Nephron (organoid): ENCODE measurements around the gene TMEM39A.

ENCODE experiments used
- H3K27ac Mint-ChIP-seq, 3 experiments: 2 replicates each; pipeline ENCODE4 v1.8.0; 2020; ENCODE audit warnings: mixed read lengths in 3 of 3, mild to moderate bottlenecking in 2 of 3, moderate library complexity in 1 of 3
- H3K27me3 Mint-ChIP-seq: 2 replicates; pipeline ENCODE4 v1.8.0; 2021; ENCODE audit warnings: low read depth, mild to moderate bottlenecking, moderate library complexity, mixed read lengths
- H3K36me3 Mint-ChIP-seq: 2 replicates; pipeline ENCODE4 v1.8.0; 2020; ENCODE audit warnings: low read depth, mixed read lengths
- H3K4me1 Mint-ChIP-seq: 2 replicates; pipeline ENCODE4 v1.8.0; 2020; ENCODE audit warnings: mixed read lengths
- H3K4me3 Mint-ChIP-seq, 3 experiments: 2 replicates each; pipeline ENCODE4 v1.8.0; 2020; ENCODE audit warnings: mild to moderate bottlenecking in 3 of 3, mixed read lengths in 3 of 3, moderate library complexity in 2 of 3
- H3K9me3 Mint-ChIP-seq: 2 replicates; pipeline ENCODE4 v1.8.0; 2020; ENCODE audit warnings: mixed read lengths
- CTCF ChIP-seq, 3 experiments: fragments of 200-600 bp; sonication (generic); IDR thresholded peaks; one replicate each; pipeline ENCODE4 v1.5.0; 2021; ENCODE audit warnings: antibody characterized with exemption in 3 of 3; ENCODE audit not compliant: unreplicated experiment in 3 of 3

Gene TMEM39A

GRCh38 chr3:119470866-119471265 is 7.5 kb upstream of the TMEM39A start:
- H3K27me3 Mint-ChIP-seq: no peaks in the 10 kb centered on the region
- H3K4me1 Mint-ChIP-seq: peaks cover 20% of the 10 kb centered on the region
- peak overlapping the region; percentile 68 to 90 (median 72) for H3K4me3 Mint-ChIP-seq
- no peak for TF ChIP-seq CTCF (IDR thresholded peaks at IDR 0.05; ENCODE audit: unreplicated experiment in 3 of 3)
- peak overlapping the region in 1 of 3 experiments; percentile 6 for H3K27ac Mint-ChIP-seq
- peaks cover 21% of the 10 kb centered on the region for H3K36me3 Mint-ChIP-seq
- no peaks in the 10 kb centered on the region for H3K9me3 Mint-ChIP-seq

GRCh38 chr3:119469418-119470189 is 6.2 kb upstream of the TMEM39A start:
- no peak for TF ChIP-seq CTCF (IDR thresholded peaks at IDR 0.05; ENCODE audit: unreplicated experiment in 3 of 3)
- Mint-ChIP-seq H3K27ac (peak overlapping the region; percentile 81 to 93 (median 83)), H3K4me3 (peak overlapping the region; percentile 90 to 97 (median 94)), H3K27me3 (no peaks in the 10 kb centered on the region), H3K9me3 (no peaks in the 10 kb centered on the region), H3K4me1 (peaks cover 20% of the 10 kb centered on the region), H3K36me3 (peaks cover 17% of the 10 kb centered on the region)

GRCh38 chr3:119468041-119468440 is 4.6 kb upstream of the TMEM39A start:
- Mint-ChIP-seq H3K4me1 (peaks cover 29% of the 10 kb centered on the region), H3K27me3 (no peaks in the 10 kb centered on the region), H3K27ac (peak overlapping the region; percentile 93 to 97 (median 96)), H3K36me3 (peaks cover 13% of the 10 kb centered on the region), H3K9me3 (no peaks in the 10 kb centered on the region), H3K4me3 (peak overlapping the region; percentile 90 to 97 (median 94))
- TF ChIP-seq CTCF (IDR thresholded peaks at IDR 0.05; ENCODE audit: unreplicated experiment in 3 of 3): no peak

GRCh38 chr3:119457246-119457645 is 6.2 kb downstream of the TMEM39A start:
- Mint-ChIP-seq H3K27me3 (no peaks in the 10 kb centered on the region), H3K4me3 (no peak overlapping the region), H3K36me3 (peaks cover 71% of the 10 kb centered on the region), H3K27ac (no peak overlapping the region), H3K9me3 (no peaks in the 10 kb centered on the region), H3K4me1 (peaks cover 22% of the 10 kb centered on the region)
- no peak for TF ChIP-seq CTCF (IDR thresholded peaks at IDR 0.05; ENCODE audit: unreplicated experiment in 3 of 3)

GRCh38 chr3:119456469-119456868 is 6.9 kb downstream of the TMEM39A start:
- Mint-ChIP-seq H3K27me3 (no peaks in the 10 kb centered on the region), H3K27ac (no peak overlapping the region), H3K4me3 (no peak overlapping the region), H3K36me3 (peaks cover 77% of the 10 kb centered on the region), H3K4me1 (peaks cover 15% of the 10 kb centered on the region), H3K9me3 (no peaks in the 10 kb centered on the region)
- TF ChIP-seq CTCF (IDR thresholded peaks at IDR 0.05; ENCODE audit: unreplicated experiment in 3 of 3): no peak

- Mint-ChIP-seq H3K4me1 (no peaks in the 10 kb centered on the region), H3K27me3 (no peaks in the 10 kb centered on the region), H3K4me3 (no peak overlapping the region), H3K9me3 (no peaks in the 10 kb centered on the region), H3K27ac (no peak overlapping the region), H3K36me3 (peaks cover 75% of the 10 kb centered on the region)
- TF ChIP-seq CTCF (IDR thresholded peaks at IDR 0.05; ENCODE audit: unreplicated experiment in 3 of 3): no peak
These were observed 9.6 kb downstream of the TMEM39A start for GRCh38 chr3:119453822-119454221.
